Activated CD4-positive, alpha-beta T cell treated with anti-CD3 and anti-CD28 coated beads, Interleukin-2, amount 10 ng/mL, durations not matched to agents 24 days and 14 days (primary cell): ENCODE measurements around the gene ZNF569. TPM values are rescaled to one million over a fixed set of nuclear protein-coding genes. Genes with fewer than 3 reads are reported as not detected.
A peak's percentile ranks its signal among the peaks of the same experiment; 100 is the strongest.

Experiments used
- DNase-seq: peaks from one replicate; pipeline ENCODE4 v3.0.0; 2022
- H3K27ac Mint-ChIP-seq: one replicate; pipeline ENCODE4 v1.8.0; 2022; ENCODE audit warnings: mild to moderate bottlenecking, mixed read lengths
- H3K27me3 Mint-ChIP-seq: one replicate; pipeline ENCODE4 v1.8.0; 2022; ENCODE audit warnings: mixed read lengths
- H3K36me3 Mint-ChIP-seq: one replicate; pipeline ENCODE4 v1.8.0; 2022; ENCODE audit warnings: low read depth, mild to moderate bottlenecking, mixed read lengths
- H3K4me1 Mint-ChIP-seq: one replicate; pipeline ENCODE4 v1.8.0; 2021; ENCODE audit warnings: mixed read lengths
- H3K4me3 Mint-ChIP-seq: one replicate; pipeline ENCODE4 v1.8.0; 2022; ENCODE audit warnings: mild to moderate bottlenecking, moderate library complexity, mixed read lengths
- H3K9me3 Mint-ChIP-seq: one replicate; pipeline ENCODE4 v1.8.0; 2021; ENCODE audit warnings: mixed read lengths
- intact Hi-C: fragments of 100-400 bp; cut with micrococcal nuclease; formaldehyde crosslinking; loops from one replicate; pipeline ENCODE4 v1.15.1; 2023
- total RNA-seq: library from RNA; stranded (reverse); gene quantifications from 2 replicates; pipeline ENCODE4 v1.2.3, GENCODE V29; 2022

ZNF569 gene
- 3.4 and 3.5 TPM in 2 replicates for total RNA-seq

- Mint-ChIP-seq H3K27me3 (no peaks in the 10 kb centered on the region), H3K36me3 (peaks cover 41% of the 10 kb centered on the region), H3K9me3 (peaks cover 16% of the 10 kb centered on the region), H3K27ac (peak within 1 kb of the TSS; percentile 93), H3K4me3 (peak within 1 kb of the TSS; percentile 90), H3K4me1 (peaks cover 19% of the 10 kb centered on the region)
- intact Hi-C loops, result loop anchor here (1.0 to 10.0 kb wide), 14 partner anchors 96 to 1352 kb away; partner anchors contain the start of genes OVOL3, POLR2I, TBCB and ZFP30
- peak; percentile 96 for DNase-seq
Observed at GRCh38 chr19:37466798-37467607, at the start of gene ZNF569. Gene ZNF569 (minus strand): TSS chr19:37467444. CDS start chr19:37444921, 22,523 bp downstream.

GRCh38 chr19:37513397-37513796, 46.2 kb upstream of the ZNF569 start:
- Mint-ChIP-seq H3K4me3 (no peak overlapping the region), H3K27me3 (no peaks in the 10 kb centered on the region), H3K9me3 (peaks cover 26% of the 10 kb centered on the region), H3K27ac (no peak overlapping the region), H3K4me1 (no peaks in the 10 kb centered on the region), H3K36me3 (peaks cover 6% of the 10 kb centered on the region)
- intact Hi-C loops, result no loop called here
- DNase-seq, result no peak

GRCh38 chr19:37511821-37512220, 44.6 kb upstream of the ZNF569 start:
- peaks cover 21% of the 10 kb centered on the region for H3K9me3 Mint-ChIP-seq

GRCh38 chr19:37511186-37511585, 43.9 kb upstream of the ZNF569 start:
- no peak overlapping the region for H3K27ac Mint-ChIP-seq
- intact Hi-C loops, result no loop called here

More at GRCh38 chr19:37511821-37512220, 44.6 kb upstream of the ZNF569 start:
- no peak for DNase-seq
- H3K27ac Mint-ChIP-seq, result no peak overlapping the region
- no peaks in the 10 kb centered on the region for H3K27me3 Mint-ChIP-seq
- intact Hi-C loops, result no loop called here
- H3K4me1 Mint-ChIP-seq, result no peaks in the 10 kb centered on the region
- no peak overlapping the region for H3K4me3 Mint-ChIP-seq
- peaks cover 4% of the 10 kb centered on the region for H3K36me3 Mint-ChIP-seq

GRCh38 chr19:37507167-37507464, 39.9 kb upstream of the ZNF569 start:
- peaks cover 14% of the 10 kb centered on the region for H3K9me3 Mint-ChIP-seq
- H3K27me3 Mint-ChIP-seq, result no peaks in the 10 kb centered on the region
- no peak overlapping the region for H3K27ac Mint-ChIP-seq
- intact Hi-C loops, result loop anchor here (2.0 kb wide), 1 partner anchor 38 kb away; the partner anchor contains the start of gene ZNF570
- H3K36me3 Mint-ChIP-seq, result peaks cover 2% of the 10 kb centered on the region
- DNase-seq, result no peak
- no peak overlapping the region for H3K4me3 Mint-ChIP-seq
- H3K4me1 Mint-ChIP-seq, result no peaks in the 10 kb centered on the region

More at GRCh38 chr19:37511186-37511585, 43.9 kb upstream of the ZNF569 start:
- no peak for DNase-seq
- Mint-ChIP-seq H3K9me3 (peaks cover 19% of the 10 kb centered on the region), H3K27me3 (no peaks in the 10 kb centered on the region), H3K4me1 (no peaks in the 10 kb centered on the region), H3K36me3 (peaks cover 4% of the 10 kb centered on the region), H3K4me3 (no peak overlapping the region)

- Mint-ChIP-seq H3K27ac (no peak within 1 kb of the TSS), H3K36me3 (peaks cover 2% of the 10 kb centered on the region), H3K4me1 (no peaks in the 10 kb centered on the region), H3K9me3 (peaks cover 19% of the 10 kb centered on the region), H3K27me3 (no peaks in the 10 kb centered on the region), H3K4me3 (no peak within 1 kb of the TSS)
- intact Hi-C loops, result loop anchor here (2.0 kb wide), 1 partner anchor 38 kb away; the partner anchor contains the start of gene ZNF570
- peak; percentile 80 for DNase-seq
Observed at GRCh38 chr19:37506387-37507166, 39.3 kb upstream of the ZNF569 start, which contains the start of gene ZNF793. Gene ZNF793 (plus strand): TSS chr19:37506939. CDS start chr19:37523440, 16,501 bp downstream.

GRCh38 chr19:37505958-37506386, 38.7 kb upstream of the ZNF569 start:
- Mint-ChIP-seq H3K27me3 (no peaks in the 10 kb centered on the region), H3K36me3 (peaks cover 2% of the 10 kb centered on the region), H3K4me3 (no peak overlapping the region), H3K27ac (no peak overlapping the region), H3K4me1 (no peaks in the 10 kb centered on the region), H3K9me3 (peaks cover 19% of the 10 kb centered on the region)
- intact Hi-C loops, result loop anchor here (2.0 kb wide), 1 partner anchor 37 kb away; the partner anchor contains the start of gene ZNF570
- no peak for DNase-seq

GRCh38 chr19:37492213-37492612, 25.0 kb upstream of the ZNF569 start:
- Mint-ChIP-seq H3K4me1 (no peaks in the 10 kb centered on the region), H3K27me3 (no peaks in the 10 kb centered on the region), H3K9me3 (peaks cover 27% of the 10 kb centered on the region), H3K36me3 (no peaks in the 10 kb centered on the region), H3K4me3 (no peak overlapping the region), H3K27ac (no peak overlapping the region)
- no peak for DNase-seq
- intact Hi-C loops, result no loop called here

GRCh38 chr19:37484406-37485168, 17.3 kb upstream of the ZNF569 start:
- intact Hi-C loops, result no loop called here
- H3K36me3 Mint-ChIP-seq, result peaks cover 52% of the 10 kb centered on the region
- no peak for DNase-seq
- no peaks in the 10 kb centered on the region for H3K4me1 Mint-ChIP-seq
- no peak overlapping the region for H3K27ac Mint-ChIP-seq
- H3K4me3 Mint-ChIP-seq, result no peak overlapping the region
- peaks cover 32% of the 10 kb centered on the region for H3K9me3 Mint-ChIP-seq
- no peaks in the 10 kb centered on the region for H3K27me3 Mint-ChIP-seq

GRCh38 chr19:37472165-37472564, 4.9 kb upstream of the ZNF569 start:
- H3K4me3 Mint-ChIP-seq, result no peak overlapping the region
- H3K36me3 Mint-ChIP-seq, result peaks cover 40% of the 10 kb centered on the region
- H3K9me3 Mint-ChIP-seq, result peaks cover 20% of the 10 kb centered on the region
- DNase-seq, result no peak
- H3K27me3 Mint-ChIP-seq, result no peaks in the 10 kb centered on the region
- H3K27ac Mint-ChIP-seq, result no peak overlapping the region
- intact Hi-C loops, result no loop called here
- peaks cover 12% of the 10 kb centered on the region for H3K4me1 Mint-ChIP-seq

GRCh38 chr19:37470216-37470615, 3.0 kb upstream of the ZNF569 start:
- intact Hi-C loops, result no loop called here
- Mint-ChIP-seq H3K36me3 (peaks cover 31% of the 10 kb centered on the region), H3K27me3 (no peaks in the 10 kb centered on the region), H3K4me1 (peaks cover 19% of the 10 kb centered on the region), H3K4me3 (peak overlapping the region; percentile 90), H3K9me3 (peaks cover 7% of the 10 kb centered on the region), H3K27ac (no peak overlapping the region)
- DNase-seq, result no peak

GRCh38 chr19:37468961-37469777, 1.9 kb upstream of the ZNF569 start, which contains the start of gene ZNF570:
Gene ZNF570 (plus strand): TSS chr19:37469356. CDS start chr19:37470355, 999 bp downstream.
- Mint-ChIP-seq H3K4me3 (peak within 1 kb of the TSS; percentile 90), H3K27me3 (no peaks in the 10 kb centered on the region), H3K4me1 (peaks cover 19% of the 10 kb centered on the region), H3K36me3 (peaks cover 38% of the 10 kb centered on the region), H3K27ac (peak within 1 kb of the TSS; percentile 93), H3K9me3 (peaks cover 16% of the 10 kb centered on the region)
- DNase-seq, result peak; percentile 96
- intact Hi-C loops, result loop anchor here (1.0 to 10.0 kb wide), 9 partner anchors 38 to 1354 kb away; partner anchors contain the start of genes OVOL3, POLR2I, TBCB and ZNF420
